Activated CD4-positive, alpha-beta T cell treated with anti-CD3 and anti-CD28 coated beads for 24 hours (primary cell): Measurements from ENCODE around the gene GON4L.
"Not testable (repeated sequence)": the region's sequence is repeated elsewhere in the genome, so short reads cannot be mapped to it uniquely, and the experiment has no call there.

Experiments
- DNase-seq, 2 donors: peaks; one replicate each; pipeline ENCODE4 v3.0.0-alpha.2; 2020; ENCODE audit warnings: low read depth in 2 of 2

Gene GON4L

GRCh38 chr1:155816351-155816750 lies 40.7 kb downstream of the GON4L start:
- no peak for DNase-seq

- DNase-seq = no peak
Measured at GRCh38 chr1:155813672-155814071, 43.3 kb downstream of the GON4L start.

- no peak for DNase-seq
Measured at GRCh38 chr1:155812878-155813277, 44.1 kb downstream of the GON4L start.

GRCh38 chr1:155809088-155809487 lies 47.9 kb downstream of the GON4L start:
- DNase-seq = no peak

GRCh38 chr1:155801149-155801548 lies 55.9 kb downstream of the GON4L start:
- no peak for DNase-seq

- not testable (repeated sequence) for DNase-seq
Measured at GRCh38 chr1:155795618-155796017, 61.4 kb downstream of the GON4L start.

- DNase-seq = no peak
Measured at GRCh38 chr1:155794605-155795245, 62.3 kb downstream of the GON4L start.

- no peak for DNase-seq
Measured at GRCh38 chr1:155793213-155793612, 63.8 kb downstream of the GON4L start.

- no peak for DNase-seq
Measured at GRCh38 chr1:155777582-155777981, 79.4 kb downstream of the GON4L start.

GRCh38 chr1:155776414-155776813 lies 80.6 kb downstream of the GON4L start:
- DNase-seq = no peak

- DNase-seq = no peak
Measured at GRCh38 chr1:155773221-155773620, 83.8 kb downstream of the GON4L start.

GRCh38 chr1:155769257-155769656 lies 87.8 kb downstream of the GON4L start:
- DNase-seq = no peak

GRCh38 chr1:155767399-155767989 lies 89.5 kb downstream of the GON4L start:
- not testable (repeated sequence) for DNase-seq

- not testable (repeated sequence) for DNase-seq
Measured at GRCh38 chr1:155763989-155764388, 93.0 kb downstream of the GON4L start.

GRCh38 chr1:155763090-155763815 lies 93.8 kb downstream of the GON4L start:
- DNase-seq = not testable (repeated sequence)

- no peak for DNase-seq
Measured at GRCh38 chr1:155761736-155762405, 95.1 kb downstream of the GON4L start.

GRCh38 chr1:155760751-155761475 lies 96.1 kb downstream of the GON4L start:
- DNase-seq = no peak

- no peak for DNase-seq
Measured at GRCh38 chr1:155759966-155760630, 96.9 kb downstream of the GON4L start.

- DNase-seq = not testable (repeated sequence)
Measured at GRCh38 chr1:155759017-155759416, 98.0 kb downstream of the GON4L start.

- not testable (repeated sequence) for DNase-seq
Measured at GRCh38 chr1:155748141-155748540, 108.9 kb downstream of the GON4L start.

GRCh38 chr1:155747586-155747985 lies 109.4 kb downstream of the GON4L start:
- not testable (repeated sequence) for DNase-seq
